Activated CD4-positive, alpha-beta T cell treated with anti-CD3 and anti-CD28 coated beads for 36 hours (primary cell): ENCODE data around the gene ZBTB42. TPM values are rescaled to one million over a fixed set of nuclear protein-coding genes. Genes with fewer than 3 reads are reported as not detected.
A peak's percentile ranks its signal among the peaks of the same experiment; 100 is the strongest.

Experiments
- ATAC-seq: fragments of 200-7000 bp; cut with Tn5 transposase; one replicate; pipeline ENCODE4 v1.10.0; 2021; ENCODE audit warnings: mild to moderate bottlenecking, moderate library complexity
- CTCF ChIA-PET: fragments of 350-600 bp; sonication (Branson Sonifier 250); formaldehyde crosslinking; loops from one replicate; lab custom pipeline; 2021; ENCODE audit warnings: antibody characterized with exemption; lab: Charles Lee
- POLR2A ChIA-PET: fragments of 350-600 bp; sonication (Branson Sonifier 250); formaldehyde crosslinking; loops from one replicate; lab custom pipeline; 2021; ENCODE audit warnings: antibody characterized with exemption, inconsistent platforms; lab: Charles Lee
- DNase-seq: peaks from one replicate; pipeline ENCODE4 v3.0.0-alpha.2; 2020
- H3K27ac Mint-ChIP-seq: one replicate; pipeline ENCODE4 v1.8.0; 2021; ENCODE audit warnings: mixed read lengths
- H3K27me3 Mint-ChIP-seq: one replicate; pipeline ENCODE4 v1.8.0; 2021; ENCODE audit warnings: mixed read lengths
- H3K36me3 Mint-ChIP-seq: one replicate; pipeline ENCODE4 v1.8.0; 2021; ENCODE audit warnings: low read depth, mixed read lengths
- H3K4me1 Mint-ChIP-seq: one replicate; pipeline ENCODE4 v1.8.0; 2021; ENCODE audit warnings: mixed read lengths
- H3K4me3 Mint-ChIP-seq: one replicate; pipeline ENCODE4 v1.8.0; 2021; ENCODE audit warnings: mild to moderate bottlenecking, moderate library complexity, mixed read lengths
- H3K9me3 Mint-ChIP-seq: one replicate; pipeline ENCODE4 v1.8.0; 2021; ENCODE audit warnings: low read depth, mixed read lengths
- intact Hi-C, 2 experiments: fragments of 100-400 bp; cut with DNase I in 1 of 2; cut with micrococcal nuclease in 1 of 2; formaldehyde crosslinking; loops; one replicate each; pipeline versions ENCODE4 v1.14.2 to v1.15.1; 2022 to 2024; cut with DNase I, micrococcal nuclease
- total RNA-seq, 2 experiments: library from RNA; stranded (reverse); gene quantifications; one replicate each; pipeline ENCODE4 v1.2.3, GENCODE V29; 2021

ZBTB42 gene
- total RNA-seq, 2 experiments from 2014 or later: 1.5 to 2.0 TPM

DNA sequence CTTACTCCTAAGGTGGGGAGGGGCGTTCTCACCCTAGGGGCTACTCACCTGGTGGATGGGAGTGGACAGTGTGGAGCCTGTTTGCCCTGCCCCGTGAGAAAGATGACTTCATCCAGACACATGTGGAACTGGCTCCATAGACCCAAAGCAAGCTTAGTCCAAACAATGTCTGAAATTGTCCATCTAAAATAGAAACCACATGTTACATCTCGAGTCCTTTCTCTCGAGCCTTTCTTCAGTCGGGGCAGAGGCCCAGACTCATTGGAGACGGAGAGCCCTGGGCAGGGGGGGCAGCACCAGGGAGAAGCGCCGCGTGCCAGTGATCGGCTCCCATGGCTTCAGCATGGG, 43.7 kb upstream of the ZBTB42 start:
- no peaks in the 10 kb centered on the region for H3K27me3 Mint-ChIP-seq
- intact Hi-C loops: no loop called here
- DNase-seq (no peak), ATAC-seq (no peak)
- H3K4me3 Mint-ChIP-seq: no peak overlapping the region
- ChIA-PET POLR2A (no interaction called here), CTCF (interaction anchor here (0.6 to 3.0 kb wide), 2 partner anchors 11 to 1165 kb away, joined by 3 to 12 read pairs; no protein-coding TSS in a partner anchor)
- peaks cover 41% of the 10 kb centered on the region for H3K36me3 Mint-ChIP-seq
- H3K4me1 Mint-ChIP-seq: peaks cover 33% of the 10 kb centered on the region
- no peaks in the 10 kb centered on the region for H3K9me3 Mint-ChIP-seq
- H3K27ac Mint-ChIP-seq: peak overlapping the region; percentile 24

DNA sequence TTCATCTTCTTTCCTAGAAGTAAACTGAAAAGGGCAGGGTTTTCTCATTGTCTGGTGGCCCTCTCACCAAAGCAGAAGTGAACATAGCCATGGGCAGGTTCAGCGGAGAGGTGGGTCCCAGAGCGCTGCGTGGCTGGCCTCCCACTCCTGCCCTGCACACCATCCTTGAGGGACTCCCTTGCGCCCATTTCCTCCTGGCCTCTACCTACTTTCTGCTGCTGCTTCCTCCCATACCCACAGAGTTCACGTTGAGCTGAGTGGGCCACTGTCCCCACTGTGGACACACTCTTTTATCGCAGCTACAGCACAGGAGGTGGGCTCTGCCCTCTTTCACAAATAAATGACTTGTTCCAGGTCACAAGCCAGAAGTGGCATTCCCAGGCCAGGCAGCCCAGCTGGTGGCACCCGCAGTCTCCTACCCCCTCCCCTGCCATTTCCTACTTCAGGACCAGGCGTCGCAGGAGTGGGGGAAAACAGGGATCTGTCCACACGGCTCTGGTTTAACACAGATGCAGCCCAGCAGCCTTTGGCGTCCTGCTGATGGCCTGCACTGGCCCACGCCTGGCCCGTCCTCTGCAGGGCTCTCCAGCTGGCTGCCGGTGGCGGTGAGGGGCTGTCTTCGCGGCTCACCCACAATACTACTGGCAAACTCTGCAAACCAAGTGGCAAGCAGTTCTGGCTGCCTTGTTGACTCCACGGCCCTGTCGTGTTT, 43.1 kb upstream of the ZBTB42 start:
- POLR2A ChIA-PET: no interaction called here
- ATAC-seq (no peak), DNase-seq (no peak)
- intact Hi-C loops: no loop called here
- H3K4me3 Mint-ChIP-seq: no peak overlapping the region
- CTCF ChIA-PET: interaction anchor here (0.6 to 3.0 kb wide), 2 partner anchors 11 to 1166 kb away, joined by 3 to 12 read pairs; no protein-coding TSS in a partner anchor
- peak overlapping the region; percentile 34 for H3K27ac Mint-ChIP-seq
- H3K27me3 Mint-ChIP-seq: no peaks in the 10 kb centered on the region
- peaks cover 43% of the 10 kb centered on the region for H3K36me3 Mint-ChIP-seq
- H3K9me3 Mint-ChIP-seq: no peaks in the 10 kb centered on the region
- H3K4me1 Mint-ChIP-seq: peaks cover 33% of the 10 kb centered on the region

DNA sequence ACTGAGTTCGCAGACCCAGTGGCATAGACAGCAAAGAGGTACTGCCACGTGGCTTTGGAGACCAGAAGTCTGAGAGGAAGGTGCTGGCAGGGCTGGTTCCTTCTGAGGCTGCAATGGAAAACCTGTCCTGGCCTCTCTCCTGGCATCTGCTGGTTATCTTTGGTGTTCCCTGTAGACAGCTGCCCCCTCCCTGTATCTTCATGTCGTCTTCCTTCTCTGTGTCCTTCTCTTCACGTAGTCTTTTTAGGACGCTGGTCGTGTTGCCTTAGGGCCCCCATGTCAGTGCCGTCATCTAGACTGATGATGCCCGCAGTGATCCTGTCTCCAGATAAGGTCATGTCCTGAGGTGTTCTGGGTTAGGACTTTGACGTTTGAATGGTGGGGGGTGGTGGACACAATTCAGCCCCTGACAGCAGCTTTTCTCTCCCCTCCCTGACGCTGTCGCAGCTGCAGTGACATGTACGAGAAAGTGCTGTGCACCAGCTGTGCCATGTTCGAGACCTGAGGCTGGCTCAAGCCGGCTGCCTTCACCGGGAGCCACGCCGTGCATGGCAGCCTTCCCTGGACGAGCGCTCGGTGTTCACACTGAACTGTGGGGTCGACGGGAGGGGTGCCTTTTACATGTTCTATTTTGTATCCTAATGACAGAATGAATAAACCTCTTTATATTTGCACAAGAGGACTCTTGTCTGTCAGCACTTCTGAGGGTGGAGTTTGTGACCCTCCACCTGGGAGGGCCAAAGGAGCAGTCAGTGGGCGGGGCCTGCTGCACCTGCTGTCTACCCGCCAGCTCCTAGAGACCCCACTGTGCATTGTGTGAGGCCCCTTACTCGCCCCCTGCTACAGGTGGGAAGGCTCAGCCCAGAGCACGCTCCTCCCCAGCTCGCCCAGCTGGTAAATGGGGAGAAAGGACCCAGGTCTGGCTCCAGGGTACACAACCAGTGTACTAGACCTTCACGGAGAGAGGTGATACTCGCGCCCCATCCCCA, 41.6 kb upstream of the ZBTB42 start:
- DNase-seq (no peak), ATAC-seq (no peak)
- Mint-ChIP-seq H3K4me3 (no peak overlapping the region), H3K9me3 (no peaks in the 10 kb centered on the region), H3K36me3 (peaks cover 37% of the 10 kb centered on the region), H3K27ac (no peak overlapping the region), H3K4me1 (peaks cover 26% of the 10 kb centered on the region), H3K27me3 (no peaks in the 10 kb centered on the region)
- ChIA-PET POLR2A (no interaction called here), CTCF (interaction anchor here (0.5 to 3.0 kb wide), 3 partner anchors 9 to 1220 kb away, joined by 3 to 12 read pairs (median 3); no protein-coding TSS in a partner anchor)
- intact Hi-C loops: no loop called here

DNA sequence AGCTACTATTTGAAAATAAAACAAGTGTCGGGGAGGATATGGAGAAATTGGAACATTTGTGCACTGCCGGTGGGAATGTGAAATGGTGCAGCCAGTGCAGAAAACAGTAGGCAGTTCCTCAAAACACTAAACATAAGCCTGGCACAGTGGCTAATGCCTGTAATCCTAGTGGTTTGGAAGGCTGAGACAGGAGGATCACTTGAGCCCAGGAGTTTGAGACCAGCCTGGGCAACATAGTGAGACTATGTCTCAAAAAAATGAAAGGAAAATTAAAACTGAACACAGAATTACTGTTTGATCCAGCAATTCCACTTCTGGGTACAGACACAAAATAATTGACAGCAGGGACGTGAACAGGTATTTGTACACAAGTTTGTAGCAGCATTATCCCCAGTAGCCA, 35.4 kb upstream of the ZBTB42 start:
- DNase-seq (no peak), ATAC-seq (no peak)
- POLR2A ChIA-PET: no interaction called here
- peaks cover 18% of the 10 kb centered on the region for H3K36me3 Mint-ChIP-seq
- peaks cover 8% of the 10 kb centered on the region for H3K4me1 Mint-ChIP-seq
- H3K27ac Mint-ChIP-seq: no peak overlapping the region
- no peaks in the 10 kb centered on the region for H3K9me3 Mint-ChIP-seq
- H3K4me3 Mint-ChIP-seq: no peak overlapping the region
- H3K27me3 Mint-ChIP-seq: no peaks in the 10 kb centered on the region
- CTCF ChIA-PET: interaction anchor here (1.5 to 3.5 kb wide), 2 partner anchors 12 to 61 kb away, joined by 12 to 24 read pairs; partner anchors contain the start of gene SIVA1
- intact Hi-C loops: no loop called here

DNA sequence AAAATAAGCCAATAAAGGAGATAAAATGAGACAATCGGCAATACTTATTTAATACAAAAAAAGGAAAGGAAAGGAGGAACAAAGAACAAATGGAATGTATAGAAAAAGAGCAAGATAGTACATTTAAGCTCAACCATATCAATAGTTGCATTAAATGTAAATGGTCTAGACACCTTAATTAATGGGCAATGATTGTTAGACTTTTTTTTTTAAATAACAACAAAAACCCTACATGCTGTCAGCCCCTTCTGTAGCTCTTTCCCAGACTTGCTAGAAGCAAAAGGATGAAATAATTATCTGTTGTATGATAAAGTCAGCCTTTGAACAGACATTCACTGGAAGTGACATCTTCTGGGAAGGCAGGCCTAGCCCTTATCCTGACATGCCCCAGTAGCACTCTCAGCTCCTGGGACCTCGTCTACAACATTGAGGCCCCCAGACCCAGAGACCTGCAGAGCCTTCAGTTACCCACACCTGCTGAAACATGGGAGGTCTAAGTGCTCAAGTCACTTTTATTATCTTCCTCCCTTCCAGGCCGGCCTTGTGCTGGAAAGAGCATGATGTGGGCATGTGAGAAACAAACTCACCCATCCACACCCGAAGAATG, 34.5 kb upstream of the ZBTB42 start:
- ATAC-seq: no peak
- Mint-ChIP-seq H3K27ac (no peak overlapping the region), H3K4me3 (no peak overlapping the region), H3K36me3 (peaks cover 24% of the 10 kb centered on the region), H3K9me3 (no peaks in the 10 kb centered on the region), H3K27me3 (no peaks in the 10 kb centered on the region), H3K4me1 (peaks cover 8% of the 10 kb centered on the region)
- CTCF ChIA-PET: interaction anchor here (0.8 to 3.5 kb wide), 5 partner anchors 13 to 102 kb away, joined by 3 to 24 read pairs (median 3); partner anchors contain the start of genes SIVA1 and ZBTB42
- intact Hi-C loops: no loop called here
- DNase-seq: no peak
- POLR2A ChIA-PET: no interaction called here

DNA sequence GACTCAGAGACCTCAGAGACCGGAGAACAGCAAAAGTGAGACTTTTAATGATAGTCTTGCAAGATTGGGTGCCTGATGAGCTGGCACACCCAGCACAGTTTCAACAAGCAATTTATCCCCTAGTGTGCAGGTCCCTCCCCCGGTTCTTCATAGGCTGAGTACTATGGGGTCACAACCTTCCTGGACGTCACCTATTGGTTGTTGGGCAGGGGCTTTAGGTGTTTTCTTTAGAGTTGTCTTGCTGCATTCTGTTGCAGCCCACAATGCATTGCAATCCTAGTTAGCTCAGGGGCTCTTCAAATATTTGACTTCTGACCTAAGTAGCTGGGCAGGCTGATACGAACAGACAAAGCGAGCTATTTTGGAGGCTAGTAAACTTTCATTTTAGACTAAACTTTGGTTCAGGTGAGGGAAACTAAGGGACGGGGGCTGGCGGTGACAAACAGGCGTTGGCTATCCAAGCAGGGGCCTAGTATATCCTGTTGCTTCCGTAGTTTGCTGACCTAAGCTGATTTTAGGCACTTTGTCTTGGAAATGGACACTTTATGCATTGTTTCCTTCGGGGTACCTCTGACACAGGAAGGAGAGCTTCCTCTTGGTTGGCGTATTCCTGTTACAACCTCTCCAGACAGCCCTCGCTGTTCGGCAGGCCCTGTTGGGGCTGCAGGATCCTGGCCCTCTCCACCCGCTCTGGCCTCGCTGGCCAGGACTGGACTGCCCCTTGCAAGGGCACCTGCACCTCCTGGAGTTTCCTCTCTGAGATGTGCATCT, 33.9 kb upstream of the ZBTB42 start:
- ChIA-PET CTCF (interaction anchor here (0.8 to 3.5 kb wide), 5 partner anchors 14 to 101 kb away, joined by 3 to 24 read pairs (median 3); partner anchors contain the start of genes SIVA1 and ZBTB42), POLR2A (no interaction called here)
- no peak overlapping the region for H3K4me3 Mint-ChIP-seq
- no peak overlapping the region for H3K27ac Mint-ChIP-seq
- H3K27me3 Mint-ChIP-seq: no peaks in the 10 kb centered on the region
- intact Hi-C loops: no loop called here
- peaks cover 26% of the 10 kb centered on the region for H3K36me3 Mint-ChIP-seq
- peaks cover 8% of the 10 kb centered on the region for H3K4me1 Mint-ChIP-seq
- H3K9me3 Mint-ChIP-seq: no peaks in the 10 kb centered on the region
- no peak for ATAC-seq
- DNase-seq: no peak

DNA sequence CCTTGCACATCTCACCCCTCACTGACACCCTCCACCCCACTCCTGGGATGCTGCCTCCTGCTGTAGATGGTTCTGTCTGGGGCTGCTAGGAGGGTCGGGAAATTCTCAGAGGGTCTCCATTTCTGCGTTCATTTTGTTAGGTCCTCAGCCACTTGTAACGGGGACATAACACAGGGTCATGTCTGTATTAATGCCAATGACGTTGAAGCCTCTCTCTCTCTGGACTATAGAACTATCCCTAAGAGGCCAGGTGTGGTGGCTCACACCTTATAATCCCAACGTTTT, 33.3 kb upstream of the ZBTB42 start:
- H3K9me3 Mint-ChIP-seq: no peaks in the 10 kb centered on the region
- ChIA-PET POLR2A (no interaction called here), CTCF (interaction anchor here (2.2 to 3.5 kb wide), 2 partner anchors 14 to 58 kb away, joined by 24 to 26 read pairs; partner anchors contain the start of gene SIVA1)
- no peak overlapping the region for H3K27ac Mint-ChIP-seq
- intact Hi-C loops: no loop called here
- peaks cover 8% of the 10 kb centered on the region for H3K4me1 Mint-ChIP-seq
- DNase-seq (no peak), ATAC-seq (no peak)
- peaks cover 26% of the 10 kb centered on the region for H3K36me3 Mint-ChIP-seq
- H3K4me3 Mint-ChIP-seq: no peak overlapping the region
- no peaks in the 10 kb centered on the region for H3K27me3 Mint-ChIP-seq

DNA sequence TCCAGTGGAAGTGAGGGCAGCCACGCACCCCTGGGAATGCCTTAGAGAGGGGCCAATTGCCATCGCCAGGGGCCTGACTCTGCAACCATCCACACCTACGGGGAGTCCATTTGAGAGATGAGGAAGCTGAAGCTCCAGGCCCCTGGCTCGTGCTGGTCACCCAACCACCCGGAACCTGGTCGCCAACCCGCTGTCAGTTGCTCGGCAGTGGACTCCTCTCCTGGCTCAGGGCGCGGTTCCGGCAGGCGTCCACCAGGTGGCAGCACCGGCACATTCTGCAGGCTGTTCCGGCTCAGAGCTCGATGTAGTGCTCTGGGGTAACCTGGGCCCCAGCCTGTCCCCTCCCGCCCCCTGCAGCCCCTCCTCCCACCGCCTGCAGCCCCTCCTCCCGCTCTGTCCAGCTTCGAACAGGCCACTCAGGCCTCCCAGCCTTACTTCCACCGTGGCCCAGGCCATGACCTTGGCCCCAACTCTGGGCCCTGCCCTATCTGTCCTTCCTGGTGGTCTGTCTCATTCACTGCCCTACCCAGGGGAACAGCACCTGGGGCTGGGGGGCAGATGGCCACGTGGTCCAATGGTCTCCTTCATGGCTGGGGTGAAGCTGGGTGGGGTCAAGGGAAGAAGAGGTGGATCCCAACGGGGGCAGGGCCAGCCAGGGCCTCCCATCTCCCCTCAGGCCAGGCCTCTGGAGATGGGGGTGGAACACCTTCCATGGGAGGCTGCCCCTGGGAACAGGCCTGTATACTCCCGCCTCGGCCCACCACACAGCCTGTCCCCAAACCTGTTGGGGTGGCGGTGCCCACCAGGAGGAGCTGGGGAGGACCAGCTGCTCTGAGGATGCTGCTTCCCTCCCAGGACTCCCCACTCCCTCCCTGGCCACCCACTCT, 32.2 kb upstream of the ZBTB42 start:
- POLR2A ChIA-PET: interaction anchor here (1.1 kb wide), 1 partner anchor 16 kb away, joined by 8 read pairs; the partner anchor contains the start of gene SIVA1
- Mint-ChIP-seq H3K4me3 (no peak overlapping the region), H3K4me1 (peaks cover 8% of the 10 kb centered on the region), H3K27ac (no peak overlapping the region), H3K9me3 (no peaks in the 10 kb centered on the region), H3K27me3 (no peaks in the 10 kb centered on the region), H3K36me3 (peaks cover 30% of the 10 kb centered on the region)
- peak; percentile 95 for ATAC-seq
- DNase-seq: peak; percentile 96
- CTCF ChIA-PET: interaction anchor here (0.6 to 3.5 kb wide), 18 partner anchors 10 to 1084 kb away, joined by 3 to 26 read pairs (median 4); partner anchors contain the start of genes SIVA1 and ZBTB42
- intact Hi-C loops: loop anchor here (1.0 to 2.0 kb wide), 4 partner anchors 15 to 102 kb away; partner anchors contain the start of genes AKT1 (in 1 of the 2) and SIVA1 (in 1 of the 2)

DNA sequence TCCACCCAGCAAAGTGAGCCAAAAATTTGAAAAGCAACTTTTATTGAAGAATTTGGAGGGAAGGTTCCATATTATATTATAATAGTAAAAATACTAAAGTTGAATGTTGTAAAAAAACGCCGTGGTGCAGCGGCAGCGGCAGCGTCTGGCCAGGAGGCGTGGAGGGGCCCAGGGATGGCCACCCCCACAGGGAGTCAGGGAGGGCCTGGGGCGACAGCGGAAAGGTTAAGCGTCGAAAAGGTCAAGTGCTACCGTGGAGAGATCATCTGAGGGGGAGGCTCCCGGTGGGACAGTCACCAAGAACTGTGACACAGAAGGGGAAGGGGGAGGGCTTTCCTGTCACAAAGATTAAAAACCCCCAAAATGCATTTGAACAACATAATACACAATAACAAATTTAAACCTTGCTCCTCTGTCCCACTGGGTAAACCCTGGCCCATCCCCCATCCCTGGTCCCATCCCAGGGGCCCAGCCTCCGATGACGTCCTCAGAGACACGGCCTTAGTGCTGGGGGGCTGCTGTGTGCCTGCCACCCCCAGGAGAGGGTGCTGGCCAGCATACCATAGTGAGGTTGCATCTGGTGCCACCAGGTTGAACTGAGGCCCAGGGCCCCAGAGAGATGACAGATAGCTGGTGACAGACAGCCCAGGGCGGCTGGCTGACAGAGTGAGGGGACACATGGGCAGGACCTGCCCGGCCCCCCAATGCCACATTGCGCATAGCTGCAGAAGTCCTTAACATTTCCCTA, 31.4 kb upstream of the ZBTB42 start:
- Mint-ChIP-seq H3K4me3 (no peak overlapping the region), H3K27ac (no peak overlapping the region), H3K4me1 (peaks cover 8% of the 10 kb centered on the region), H3K27me3 (no peaks in the 10 kb centered on the region), H3K36me3 (peaks cover 32% of the 10 kb centered on the region), H3K9me3 (no peaks in the 10 kb centered on the region)
- ChIA-PET CTCF (interaction anchor here (0.7 to 2.2 kb wide), 14 partner anchors 14 to 258 kb away, joined by 3 to 26 read pairs (median 4); partner anchors contain the start of genes SIVA1 and ZBTB42), POLR2A (interaction anchor here (1.1 to 1.6 kb wide), 2 partner anchors 17 kb away, joined by 6 to 8 read pairs; partner anchors contain the start of gene SIVA1)
- intact Hi-C loops: loop anchor here in 1 of 2 experiments (2.0 kb wide), 1 partner anchor 25 kb away; the partner anchor contains the start of gene AKT1
- no peak for DNase-seq
- ATAC-seq: no peak
